HCT116 (cell line): ENCODE results near the gene RAB4B. TPM values are rescaled to one million over a fixed set of nuclear protein-coding genes. Genes with fewer than 3 reads are reported as not detected.
"Not testable (repeated sequence)": the region's sequence is repeated elsewhere in the genome, so short reads cannot be mapped to it uniquely, and the experiment has no call there.

Experiments
- ATAC-seq: fragments of 200-7000 bp; cut with Tn5 transposase; 2 replicates; pipeline ENCODE4 v1.9.1; 2020; ENCODE audit warnings: mild to moderate bottlenecking, moderate library complexity
- BruUV-seq: library from RNA; stranded (reverse); fragments of 400-500 nt; replicated peaks from 2 replicates; lab custom pipeline; 2021; lab: Mats Ljungman, UMichigan
- CTCF ChIA-PET: fragments of 300-600 bp; sonication (Branson Sonifier 250); formaldehyde crosslinking; loops from one replicate; lab custom pipeline; 2021; ENCODE audit warnings: antibody characterized with exemption; lab: Charles Lee
- POLR2A ChIA-PET: fragments of 300-600, 350-600 bp; sonication (Branson Sonifier 250); formaldehyde crosslinking; loops from one replicate; lab custom pipeline; 2021; ENCODE audit warnings: antibody characterized with exemption; lab: Charles Lee
- RAD21 ChIA-PET, 2 experiments: fragments of 300-600 bp; sonication (Branson Sonifier 250); formaldehyde crosslinking; loops; one replicate each; lab custom pipeline; 2023; ENCODE audit warnings: low total read pairs in 2 of 2; ENCODE audit not compliant: uncharacterized antibody in 2 of 2, unreplicated experiment in 2 of 2, low non-redundant PET in 1 of 2; lab: Charles Lee
- DNase-seq: peaks from one replicate; pipeline ENCODE4 v3.0.0-alpha.2; 2010; ENCODE audit warnings: low read depth, low spot score
- H2AFZ ChIP-seq: fragments of 200-600 bp; shearing (Covaris generic), sonication (generic); 2 replicates; pipeline ENCODE4 v1.6.1; 2017; ENCODE audit warnings: low read depth, mixed run types, mixed read lengths, antibody characterized with exemption, low read length; ENCODE audit not compliant: poor library complexity, severe bottlenecking
- H3K27ac ChIP-seq: 2 replicates; pipeline ENCODE4 v1.5.1; 2012; ENCODE audit warnings: low read depth, low read length
- H3K27me3 ChIP-seq: fragments of 200-600 bp; sonication (generic); 2 replicates; pipeline ENCODE4 v1.6.1; 2016; ENCODE audit warnings: mixed run types, low read length, mixed read lengths; ENCODE audit not compliant: insufficient read depth
- H3K36me3 ChIP-seq, 2 experiments: fragments of 200-500 bp in 1 of 2; fragments of 200-600 bp in 1 of 2; sonication (Bioruptor generic) in 1 of 2; sonication (generic) in 1 of 2; 2 replicates each; pipeline versions ENCODE4 v1.5.1 to v1.6.1; 2014 to 2016; ENCODE audit warnings: low read length in 2 of 2, inconsistent platforms in 1 of 2, mixed read lengths in 1 of 2, mixed run types in 1 of 2; ENCODE audit not compliant: insufficient read depth in 2 of 2, control insufficient read depth in 1 of 2
- H3K4me1 ChIP-seq, 2 experiments: fragments of 200-600 bp in 1 of 2; sonication (generic) in 1 of 2; 2 replicates each; pipeline versions ENCODE4 v1.5.1 to v1.6.1; 2012 to 2017; ENCODE audit warnings: low read length in 2 of 2, inconsistent platforms in 1 of 2, mild to moderate bottlenecking in 1 of 2, mixed read lengths in 1 of 2, mixed run types in 1 of 2, moderate library complexity in 1 of 2; ENCODE audit not compliant: insufficient read depth in 2 of 2, control insufficient read depth in 1 of 2
- H3K4me2 ChIP-seq: fragments of 200-600 bp; sonication (generic); 2 replicates; pipeline ENCODE4 v1.6.1; 2017; ENCODE audit warnings: mixed run types, low read length, mixed read lengths
- H3K4me3 ChIP-seq, 2 experiments: fragments of 200-600 bp in 1 of 2; sonication (generic) in 1 of 2; replicated peaks in 1 of 2; 2 replicates each; pipeline ENCODE4 v1.5.1; 2011 to 2016; ENCODE audit warnings: low read length in 2 of 2, control low read depth in 1 of 2, low read depth in 1 of 2, mild to moderate bottlenecking in 1 of 2, mixed read lengths in 1 of 2, mixed run types in 1 of 2
- H3K79me2 ChIP-seq: fragments of 200-600 bp; sonication (generic); 2 replicates; pipeline ENCODE4 v1.6.1; 2017; ENCODE audit warnings: mild to moderate bottlenecking, mixed run types, low read length, moderate library complexity, mixed read lengths; ENCODE audit not compliant: insufficient read depth
- H3K9ac ChIP-seq: fragments of 200-600 bp; sonication (generic); 2 replicates; pipeline ENCODE4 v1.6.1; 2016; ENCODE audit warnings: low read length, mixed read lengths
- H3K9me2 ChIP-seq: fragments of 200-600 bp; sonication (generic), shearing (Covaris generic); 2 replicates; pipeline ENCODE4 v1.6.1; 2017; ENCODE audit warnings: mixed run types, mild to moderate bottlenecking, moderate library complexity; ENCODE audit not compliant: insufficient read depth
- H3K9me3 ChIP-seq, 2 experiments: fragments of 200-500 bp in 1 of 2; fragments of 200-600 bp in 1 of 2; sonication (Bioruptor generic) in 1 of 2; sonication (generic) in 1 of 2; 2 replicates each; pipeline ENCODE4 v1.6.1; 2014 to 2017; ENCODE audit warnings: low read length in 2 of 2, mixed read lengths in 2 of 2, inconsistent platforms in 1 of 2, low read depth in 1 of 2, mild to moderate bottlenecking in 1 of 2, mixed run types in 1 of 2, moderate library complexity in 1 of 2; ENCODE audit not compliant: control insufficient read depth in 1 of 2, insufficient read depth in 1 of 2
- H4K20me1 ChIP-seq: fragments of 200-600 bp; sonication (generic), shearing (Covaris generic); 2 replicates; pipeline ENCODE4 v1.6.1; 2017; ENCODE audit warnings: mixed run types, mild to moderate bottlenecking, moderate library complexity; ENCODE audit not compliant: insufficient read depth
- CBX3 ChIP-seq: IDR thresholded peaks from 2 replicates; pipeline ENCODE4 v1.6.1; 2012; ENCODE audit warnings: low read depth
- CEBPB ChIP-seq: IDR thresholded peaks from 2 replicates; pipeline ENCODE4 v1.6.1; 2012; ENCODE audit warnings: low read depth
- ELF1 ChIP-seq: IDR thresholded peaks from 2 replicates; pipeline ENCODE4 v1.6.1; 2012; ENCODE audit warnings: low read depth, borderline replicate concordance
- EZH2phosphoT487 ChIP-seq: fragments of 200-600 bp; IDR thresholded peaks from 2 replicates; pipeline ENCODE4 v1.6.1; 2018; ENCODE audit warnings: antibody characterized with exemption, borderline replicate concordance
- FOSL1 ChIP-seq: IDR thresholded peaks from 2 replicates; pipeline ENCODE4 v1.6.1; 2012; ENCODE audit warnings: low read depth
- SP1 ChIP-seq: IDR thresholded peaks from 2 replicates; pipeline ENCODE4 v1.6.1; 2012; ENCODE audit warnings: low read depth
- TCF7L2 ChIP-seq: IDR thresholded peaks from 2 replicates; pipeline ENCODE4 v1.7.0; 2011; ENCODE audit warnings: borderline replicate concordance, inconsistent platforms; ENCODE audit not compliant: insufficient read depth, insufficient read length; ENCODE audit errors: extremely low read depth
- ZFX ChIP-seq: fragments of 450-650 bp; IDR thresholded peaks from 2 replicates; pipeline ENCODE4 v1.6.1; 2017
- ZNF274 ChIP-seq: fragments of 200-500 bp; sonication (Bioruptor generic); IDR thresholded peaks from 2 replicates; pipeline ENCODE4 v1.6.1; 2014; ENCODE audit warnings: mild to moderate bottlenecking, low read depth, low read length, inconsistent platforms
- intact Hi-C: fragments of 100-400 bp; cut with micrococcal nuclease; formaldehyde crosslinking; loops from 2 replicates; pipeline ENCODE4 v1.10.0; 2022
- total RNA-seq: library from RNA; stranded (reverse); gene quantifications from one replicate; pipeline ENCODE4 v1.2.1, GENCODE V29; 2021; ENCODE audit not compliant: unreplicated experiment
- TF ChIP-seq, protein P1 (sequence below): IDR thresholded peaks from 2 replicates; pipeline ENCODE4 v1.6.1; 2012

RAB4B gene
- total RNA-seq, 1 experiment from 2014 or later, result 18.7 TPM

DNA sequence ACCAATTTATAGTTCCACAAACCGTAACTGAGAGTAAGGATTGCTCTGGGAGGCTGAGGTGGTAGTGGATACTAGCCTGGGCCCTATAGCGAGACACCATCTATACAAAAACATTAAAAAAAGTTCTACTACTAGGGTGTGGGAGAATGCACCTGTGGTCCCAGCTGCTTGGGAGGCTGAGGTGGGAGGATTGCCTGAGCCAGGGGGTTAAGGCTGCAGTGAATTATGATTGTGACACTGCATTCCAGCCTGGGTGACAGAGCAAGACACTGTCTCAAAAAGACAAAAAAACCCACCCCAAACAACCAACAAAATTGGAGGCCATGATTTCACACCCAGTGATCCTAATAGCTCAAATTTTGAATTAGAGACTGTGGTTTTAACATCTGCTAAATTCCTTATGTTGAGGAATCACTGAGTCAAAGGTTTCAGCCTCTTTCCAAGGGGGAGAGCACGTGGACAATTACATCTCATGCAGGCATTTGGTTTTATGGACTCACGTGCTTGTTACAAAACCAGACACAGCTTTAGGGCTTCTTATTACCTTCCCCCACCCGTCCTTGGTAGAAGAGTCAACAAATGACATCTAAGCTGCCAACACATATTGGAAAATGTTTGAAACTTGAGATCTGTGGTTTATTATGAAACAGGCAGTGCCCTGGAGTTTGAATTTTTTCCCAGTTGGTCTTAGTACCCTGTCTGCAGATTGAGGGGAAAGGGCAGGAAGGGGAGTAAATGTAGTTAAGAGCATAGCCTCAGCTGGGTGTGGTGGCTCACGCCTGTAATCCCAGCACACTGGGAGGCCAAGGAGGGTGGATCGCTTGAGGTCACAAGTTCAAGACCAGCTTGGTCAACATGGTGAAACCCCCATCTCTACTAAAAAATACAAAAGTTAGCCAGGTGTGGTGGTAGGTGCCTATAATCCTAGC lies 53.7 kb downstream of the RAB4B start:
- Histone ChIP-seq H3K4me2 (peak overlapping the region; percentile 47), H3K79me2 (no peaks in the 10 kb centered on the region), H3K4me1 (peaks cover 12 to 13% of the 10 kb centered on the region in 2 experiments), H3K9me3 (no peaks in the 10 kb centered on the region), H4K20me1 (no peaks in the 10 kb centered on the region), H3K36me3 (no peaks in the 10 kb centered on the region), H3K27me3 (0 out of 2 replicates have a peak, but pooled peaks cover under 1% of the 10 kb centered on the region), H3K9ac (no peak overlapping the region), H2AFZ (no peak overlapping the region), H3K27ac (no peak overlapping the region), H3K4me3 (no peak overlapping the region), H3K9me2 (no peaks in the 10 kb centered on the region)
- POLR2A ChIA-PET, result no interaction called here
- intact Hi-C loops, result no loop called here
- RAD21 ChIA-PET, result no interaction called here
- no TSS peak for BruUV-seq
- 0 out of 2 replicates have a peak, but pooled peaks have one; percentile 16 for TF ChIP-seq FOSL1
- TF ChIP-seq ZFX, result no peak
- peak; percentile 42 for TF ChIP-seq SP1
- TF ChIP-seq CBX3, result 0 out of 2 replicates have a peak, but pooled peaks have one; percentile 45
- no peak for TF ChIP-seq ZNF274
- TF ChIP-seq ELF1, result no peak
- TF ChIP-seq CEBPB, result peak; percentile 85
- peak; percentile 70 for TF ChIP-seq TCF7L2
- TF ChIP-seq, protein P1, sequence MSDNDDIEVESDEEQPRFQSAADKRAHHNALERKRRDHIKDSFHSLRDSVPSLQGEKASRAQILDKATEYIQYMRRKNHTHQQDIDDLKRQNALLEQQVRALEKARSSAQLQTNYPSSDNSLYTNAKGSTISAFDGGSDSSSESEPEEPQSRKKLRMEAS, result peak; percentile 56
- TF ChIP-seq EZH2phosphoT487, result no peak
- DNase-seq, result no peak
- ATAC-seq, result peak; percentile 58
- CTCF ChIA-PET, result interaction anchor here (1.7 kb wide), 1 partner anchor 13 kb away, joined by 6 read pairs; no protein-coding TSS in a partner anchor

DNA sequence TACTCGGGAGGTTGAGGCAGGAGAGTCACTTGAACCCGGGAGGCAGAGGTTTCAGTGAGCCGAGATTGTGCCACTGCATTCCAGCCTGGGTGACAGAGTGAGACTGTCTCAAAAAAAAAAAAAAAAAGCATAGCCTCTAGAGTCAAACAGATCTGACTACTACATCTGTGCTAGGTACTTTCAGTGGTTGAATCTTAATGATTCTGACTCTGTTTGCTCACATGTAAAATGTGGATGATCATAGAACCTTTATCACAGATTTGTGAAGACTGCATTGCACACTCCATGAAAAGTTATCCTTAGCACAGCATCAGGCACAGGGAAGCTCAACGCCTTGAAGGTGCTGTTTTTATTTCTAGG lies 54.4 kb downstream of the RAB4B start:
- BruUV-seq, H3K36me3 ChIP-seq: not testable (repeated sequence)

DNA sequence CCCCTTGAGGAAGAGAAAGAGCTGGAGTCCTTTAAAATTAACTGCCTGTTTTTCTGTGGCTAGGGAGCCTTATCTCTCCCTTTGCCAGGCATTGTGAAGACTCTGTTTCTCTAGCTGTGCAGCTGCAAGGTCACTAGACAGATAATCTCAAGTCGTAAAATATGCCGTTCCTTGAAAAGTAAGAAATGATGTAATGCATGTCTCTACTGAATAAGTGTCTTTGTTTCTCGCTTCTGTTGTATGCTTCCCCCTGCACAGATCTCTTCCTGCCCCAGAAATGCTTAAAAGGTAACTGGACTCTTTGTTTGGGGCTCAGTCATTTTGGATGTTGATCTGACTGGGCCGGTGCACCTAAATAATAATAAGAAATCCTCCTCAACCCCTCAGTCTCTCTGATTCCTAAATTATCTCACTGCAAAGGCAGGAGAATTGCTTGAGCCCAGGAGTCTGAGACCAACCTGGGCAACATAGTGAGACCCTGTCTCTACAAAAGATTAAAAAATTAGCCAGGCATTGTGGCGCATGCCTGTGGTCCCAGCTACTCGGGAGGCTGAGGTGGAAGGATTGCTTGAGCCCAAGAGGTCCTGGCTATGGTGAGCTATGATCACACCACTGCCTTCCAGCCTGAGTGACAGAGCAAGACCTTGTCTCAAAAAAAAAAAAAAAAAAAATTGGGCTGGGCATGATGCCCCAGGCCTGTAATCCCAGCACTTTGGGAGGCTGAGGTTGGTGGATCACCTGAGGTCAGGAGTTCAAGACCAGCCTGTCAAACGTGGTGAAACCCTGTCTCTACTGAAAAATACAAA lies 55.9 kb downstream of the RAB4B start:
- POLR2A ChIA-PET, BruUV-seq: not testable (repeated sequence)

More for the DNA sequence above, 54.4 kb downstream of the RAB4B start:
- H3K9me3 ChIP-seq, ATAC-seq, H3K79me2 ChIP-seq, POLR2A ChIA-PET, H4K20me1 ChIP-seq, H3K27ac ChIP-seq, H3K27me3 ChIP-seq, H3K9ac ChIP-seq, intact Hi-C loops, H2AFZ ChIP-seq, DNase-seq, RAD21 ChIA-PET, H3K9me2 ChIP-seq, H3K4me3 ChIP-seq: not testable (repeated sequence)
- peak overlapping the region; percentile 47; the same call in 1 of the 2 replicates for H3K4me2 ChIP-seq
- CTCF ChIA-PET, result interaction anchor here (1.7 kb wide), 1 partner anchor 13 kb away, joined by 6 read pairs; no protein-coding TSS in a partner anchor
- H3K4me1 ChIP-seq, result peaks cover 12 to 13% of the 10 kb centered on the region in 2 experiments

More for the DNA sequence above, 55.9 kb downstream of the RAB4B start:
- H3K4me2 ChIP-seq, CTCF ChIA-PET, H4K20me1 ChIP-seq, H2AFZ ChIP-seq, H3K9me2 ChIP-seq, H3K27me3 ChIP-seq, RAD21 ChIA-PET, H3K36me3 ChIP-seq, H3K9me3 ChIP-seq, ATAC-seq, DNase-seq, intact Hi-C loops, H3K27ac ChIP-seq, H3K9ac ChIP-seq, H3K79me2 ChIP-seq, H3K4me3 ChIP-seq: not testable (repeated sequence)
- peaks cover 12 to 13% of the 10 kb centered on the region in 2 experiments for H3K4me1 ChIP-seq
